Measurements from ENCODE around the gene LRRC19.

The LRRC19 gene

DNA sequence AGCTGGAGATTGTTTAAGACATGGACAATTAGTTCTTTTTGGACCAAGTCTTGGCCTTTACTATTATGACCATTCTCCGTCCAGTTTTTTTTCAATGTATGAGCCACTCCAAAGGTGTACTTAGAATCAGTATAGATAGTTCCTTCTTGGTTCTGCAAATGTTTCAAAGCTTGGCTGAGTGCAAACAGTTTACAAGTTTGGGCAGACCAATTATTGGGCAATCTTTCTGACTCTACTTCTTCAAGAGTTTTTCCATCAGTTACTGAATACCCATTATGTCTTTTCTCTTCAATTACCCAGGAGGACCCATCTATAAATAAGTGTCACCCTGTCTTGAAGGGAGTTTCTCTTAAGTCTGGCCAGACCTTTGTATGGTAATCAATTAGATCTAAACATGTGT is 33.8 kb downstream of the LRRC19 start:
- DNase-seq = no peak
- in situ Hi-C loops (cut with HindIII; ENCODE audit: low pct_ligation_motif_present, low pct_unique_long_range_greater_than_20kb, low sequenced_read_pairs) = no loop called here

DNA sequence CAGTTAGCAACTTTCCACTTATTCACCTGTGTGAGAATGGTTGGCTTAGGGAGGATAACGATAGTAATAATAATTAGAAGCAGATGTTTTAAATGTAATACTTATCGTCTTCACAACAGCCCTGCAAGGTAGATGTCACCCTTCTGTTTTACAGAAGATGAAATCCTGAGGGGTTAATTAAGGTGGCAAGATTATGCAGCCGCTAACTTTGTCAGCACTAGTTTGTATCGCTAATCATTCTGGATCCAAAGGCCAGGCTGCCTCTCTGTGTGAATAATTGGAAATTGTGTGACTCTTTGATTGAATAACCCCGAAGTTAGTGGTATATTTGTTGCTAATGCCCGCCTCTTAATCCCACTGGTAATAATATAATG is 48.6 kb downstream of the LRRC19 start:
- DNase-seq = no peak
- in situ Hi-C loops (cut with HindIII; ENCODE audit: low pct_ligation_motif_present, low pct_unique_long_range_greater_than_20kb, low sequenced_read_pairs) = no loop called here

DNA sequence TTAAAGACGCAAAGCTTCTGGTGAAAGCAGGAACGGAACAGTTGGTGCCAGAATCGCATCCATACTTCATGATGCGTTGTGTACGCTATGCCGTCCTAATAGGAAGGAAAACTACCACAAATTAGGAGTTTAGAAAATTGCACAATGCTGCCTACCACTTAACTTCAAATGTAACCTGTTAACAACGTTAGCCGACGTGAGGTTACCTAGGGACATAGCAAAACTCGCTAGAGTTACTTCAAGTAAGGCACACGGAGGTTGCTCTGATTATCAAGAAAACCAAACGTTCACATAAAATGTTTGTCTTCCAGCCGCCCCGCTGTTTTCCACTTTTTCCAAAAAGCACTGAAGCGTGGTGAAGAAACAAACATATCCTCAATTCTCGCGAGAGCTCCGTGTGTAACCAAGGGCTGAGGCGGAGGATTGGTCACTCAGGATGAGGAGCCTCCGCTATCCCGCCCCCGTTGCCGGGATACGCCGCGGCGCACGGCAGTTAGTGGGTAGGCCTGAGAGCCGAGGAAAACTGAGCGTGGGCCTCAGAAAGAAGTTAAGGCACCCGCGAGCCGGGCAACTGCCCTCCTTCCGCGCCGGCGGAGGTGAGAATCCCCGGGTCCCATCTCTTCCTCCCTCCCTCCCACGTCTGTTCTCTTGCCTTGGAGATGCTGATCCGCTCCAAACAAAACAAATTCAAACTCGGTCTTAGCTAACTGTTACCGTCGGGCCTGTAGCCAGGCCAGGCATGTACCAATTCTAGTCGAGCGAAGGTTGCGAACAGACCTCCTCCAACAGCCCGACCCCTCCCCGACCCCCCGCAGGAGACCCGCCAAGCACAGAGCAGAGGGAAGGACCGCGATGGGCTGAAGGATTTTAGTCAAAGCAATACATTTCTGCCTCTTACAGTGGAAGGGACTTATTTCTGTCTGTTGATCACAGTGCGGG is 49.3 kb downstream of the LRRC19 start, which contains the start of gene IFT74:
Gene IFT74 (plus strand): TSS at position 492 of the 939 bp plus-strand sequence. CDS start 5,556 bp downstream, outside the sequence.
- DNase-seq = peak; percentile 97
- in situ Hi-C loops (cut with HindIII; ENCODE audit: low pct_ligation_motif_present, low pct_unique_long_range_greater_than_20kb, low sequenced_read_pairs) = no loop called here

DNA sequence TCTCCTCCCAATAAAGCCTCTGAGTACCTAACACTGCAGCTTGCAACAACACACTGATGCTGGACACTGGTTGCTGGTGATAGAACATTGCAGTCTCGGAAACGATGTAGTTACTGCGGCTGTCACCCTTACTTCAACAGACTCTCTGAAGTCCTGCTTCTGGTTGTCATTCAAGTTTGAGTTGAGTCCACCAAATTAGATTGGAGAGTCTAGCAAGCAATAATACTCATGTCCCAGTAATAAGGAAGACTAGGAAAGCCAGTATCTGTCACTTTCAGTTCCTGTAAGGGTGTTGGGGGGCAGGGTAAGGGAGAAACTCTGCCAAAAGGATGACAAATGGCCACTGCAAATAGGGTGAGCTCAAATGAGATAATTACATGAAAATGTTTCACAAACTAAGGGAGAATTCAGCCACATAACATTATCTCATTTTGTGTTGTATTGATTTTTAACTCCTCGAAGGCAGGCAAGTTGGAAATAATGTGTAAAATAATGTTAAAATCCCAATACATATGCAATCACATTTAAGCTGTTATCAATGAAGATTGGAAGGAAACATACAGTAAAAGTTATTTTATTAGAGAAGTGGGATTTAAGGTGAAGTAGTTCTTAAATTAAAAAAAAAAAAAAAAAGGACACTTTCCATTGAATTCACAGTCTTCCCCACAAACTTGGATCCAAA is 50.1 kb downstream of the LRRC19 start:
- DNase-seq = peak; percentile 45
- in situ Hi-C loops (cut with HindIII; ENCODE audit: low pct_ligation_motif_present, low pct_unique_long_range_greater_than_20kb, low sequenced_read_pairs) = no loop called here

DNA sequence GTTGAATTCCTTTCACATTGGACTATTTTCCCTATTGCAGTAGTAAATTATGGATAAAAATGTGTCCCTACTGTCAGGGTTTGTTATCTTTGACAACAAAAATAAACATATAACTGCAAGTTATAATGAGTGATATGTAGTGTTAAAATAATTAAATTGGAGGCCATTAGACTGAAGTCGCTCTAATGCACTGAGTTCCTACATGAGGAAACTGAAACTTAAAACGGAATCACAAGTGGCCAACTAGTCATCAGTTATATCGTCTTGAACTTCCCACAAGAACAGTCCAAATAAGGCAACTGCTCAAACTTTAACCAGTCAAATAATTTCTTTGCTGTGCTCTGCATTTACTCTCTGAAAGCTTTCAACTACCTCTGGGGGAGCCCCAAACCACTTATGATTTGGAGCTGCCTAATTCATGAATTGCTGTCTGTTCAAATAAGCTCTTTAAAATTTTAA is 51.4 kb downstream of the LRRC19 start:
- DNase-seq = peak; percentile 88
- in situ Hi-C loops (cut with HindIII; ENCODE audit: low pct_ligation_motif_present, low pct_unique_long_range_greater_than_20kb, low sequenced_read_pairs) = no loop called here

DNA sequence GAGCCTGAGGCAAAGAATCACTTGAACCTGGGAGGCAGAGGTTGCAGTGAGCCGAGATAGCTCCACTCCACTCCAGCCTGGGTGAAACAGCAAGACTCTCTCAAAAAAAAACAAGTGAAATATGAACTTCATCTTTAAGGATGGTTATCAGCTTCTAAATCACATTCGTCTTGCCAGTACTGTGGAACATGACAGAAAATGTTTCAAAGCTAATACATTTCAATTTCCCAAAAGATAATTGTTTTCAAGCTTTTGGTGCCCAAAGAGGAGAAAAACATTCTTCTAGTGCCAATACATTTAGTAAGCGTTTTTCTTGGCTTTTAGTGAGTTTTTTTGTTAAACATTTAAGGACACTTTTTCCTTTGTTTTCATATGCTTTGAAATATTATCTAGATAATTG is 53.7 kb downstream of the LRRC19 start:
- DNase-seq = no peak
- in situ Hi-C loops (cut with HindIII; ENCODE audit: low pct_ligation_motif_present, low pct_unique_long_range_greater_than_20kb, low sequenced_read_pairs) = no loop called here

DNA sequence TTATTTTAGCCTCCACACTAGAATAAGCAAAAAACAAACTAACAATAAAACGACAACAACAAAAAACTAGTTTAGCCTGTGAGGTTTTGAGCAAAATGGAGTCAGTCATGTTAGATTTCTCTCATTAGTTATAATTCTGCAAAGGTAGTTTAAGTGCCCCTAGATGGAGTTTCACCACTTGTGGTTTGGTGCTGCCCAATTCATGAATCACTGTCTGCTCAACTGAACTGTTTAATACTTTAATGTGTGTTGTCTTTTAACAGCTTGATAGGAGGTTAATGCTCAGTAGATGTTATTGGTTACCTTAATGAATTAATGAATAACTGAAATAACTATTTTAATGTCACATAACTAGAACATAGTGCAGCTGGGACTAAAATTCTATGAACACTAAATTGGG is 55.0 kb downstream of the LRRC19 start:
- in situ Hi-C loops (cut with HindIII; ENCODE audit: low pct_ligation_motif_present, low pct_unique_long_range_greater_than_20kb, low sequenced_read_pairs) = no loop called here
- peak; percentile 19 for DNase-seq

DNA sequence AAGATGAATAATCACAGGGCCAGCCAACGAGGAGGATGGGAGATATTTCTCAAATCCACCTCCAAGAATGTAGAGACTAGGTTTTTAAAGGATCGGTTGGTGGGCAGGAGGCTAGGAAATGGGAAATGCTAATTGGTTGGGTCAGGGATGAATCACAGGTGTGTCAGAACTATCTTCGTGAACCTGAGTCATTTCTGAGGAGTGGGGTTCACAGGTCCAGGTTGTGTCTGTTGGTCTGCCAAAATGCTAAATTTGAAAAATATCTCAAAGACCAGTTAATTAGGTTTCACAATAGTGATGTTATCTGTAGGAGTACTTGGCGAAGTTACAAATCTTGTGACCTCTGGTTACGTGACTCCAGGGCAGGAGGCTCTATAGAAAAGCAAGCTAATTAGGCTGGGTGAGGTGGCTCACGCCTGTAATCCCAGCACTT is 55.8 kb downstream of the LRRC19 start:
- in situ Hi-C loops (cut with HindIII; ENCODE audit: low pct_ligation_motif_present, low pct_unique_long_range_greater_than_20kb, low sequenced_read_pairs) = no loop called here
- peak; percentile 54 for DNase-seq

DNA sequence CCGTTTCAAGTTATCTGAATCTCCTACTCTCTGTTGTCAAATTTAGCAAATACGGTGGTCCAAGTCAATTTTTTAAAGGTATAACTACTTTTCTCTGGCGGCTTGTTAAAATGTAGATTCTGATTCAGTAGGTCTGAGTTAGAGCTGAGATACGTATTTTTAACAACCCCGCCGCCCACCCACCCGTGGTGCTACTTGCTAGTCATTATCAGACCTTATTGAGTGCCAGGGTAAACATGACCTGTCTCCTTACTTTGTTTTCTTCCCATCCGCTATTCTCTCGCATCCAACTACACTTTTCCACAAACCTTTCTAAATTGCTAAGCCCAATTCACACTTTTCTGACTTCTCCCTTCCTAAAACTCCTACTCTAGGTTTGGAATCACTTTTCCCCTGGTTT is 57.7 kb downstream of the LRRC19 start:
- DNase-seq = no peak
- in situ Hi-C loops (cut with HindIII; ENCODE audit: low pct_ligation_motif_present, low pct_unique_long_range_greater_than_20kb, low sequenced_read_pairs) = no loop called here

DNA sequence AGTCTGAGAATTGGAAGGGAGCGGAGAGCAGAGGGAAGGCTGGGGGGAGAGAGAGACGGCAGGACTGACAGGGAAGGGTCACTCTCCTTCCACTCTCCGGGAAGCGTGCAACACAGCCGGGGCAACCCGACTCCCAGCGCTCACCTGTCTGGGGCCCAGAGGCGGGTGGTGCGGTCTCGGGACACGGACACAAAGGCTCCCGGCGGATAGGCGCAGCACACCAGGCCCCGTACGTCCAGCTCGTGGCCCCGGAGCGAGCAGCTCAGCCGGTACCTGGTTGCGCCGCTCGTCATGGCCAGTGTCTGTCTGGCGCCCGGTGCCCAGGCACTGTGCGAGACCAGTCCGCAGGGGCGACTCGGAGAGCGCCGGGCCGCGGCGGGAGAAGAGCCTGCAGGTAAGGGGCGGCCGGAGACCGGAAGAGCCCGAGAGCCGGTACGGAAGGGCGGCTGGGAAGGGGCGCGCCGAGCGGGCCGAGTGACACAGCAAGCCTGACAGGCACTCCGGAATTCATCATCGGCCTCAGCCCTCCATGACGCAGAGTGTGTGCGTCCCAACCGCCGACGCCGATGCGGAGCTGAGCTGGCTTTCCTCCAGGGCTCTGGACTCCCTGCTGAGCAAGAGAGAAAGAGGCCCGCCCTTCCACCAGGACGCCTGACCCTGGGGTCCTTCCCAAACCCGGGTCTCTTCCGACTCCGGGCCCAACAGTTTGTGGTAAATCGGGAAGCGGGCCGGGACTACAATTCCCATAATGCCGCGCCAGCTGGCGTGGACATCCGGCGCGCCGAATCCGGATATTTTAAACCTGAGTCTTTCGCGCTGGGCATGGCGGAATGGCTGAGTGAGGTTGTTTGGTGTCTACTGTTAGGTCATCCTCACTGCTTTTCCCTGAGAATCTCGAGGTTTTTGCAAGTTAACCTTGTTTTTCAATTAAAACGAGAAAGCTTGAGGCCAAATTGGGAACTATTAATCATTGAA is 58.4 kb downstream of the LRRC19 start, which contains the start of gene PLAA:
Gene PLAA (minus strand): TSS at position 490 of the 975 bp plus-strand sequence. CDS start 197 bp downstream, at position 293.
- in situ Hi-C loops (cut with HindIII; ENCODE audit: low pct_ligation_motif_present, low pct_unique_long_range_greater_than_20kb, low sequenced_read_pairs) = no loop called here
- peak; percentile 91 for DNase-seq

DNA sequence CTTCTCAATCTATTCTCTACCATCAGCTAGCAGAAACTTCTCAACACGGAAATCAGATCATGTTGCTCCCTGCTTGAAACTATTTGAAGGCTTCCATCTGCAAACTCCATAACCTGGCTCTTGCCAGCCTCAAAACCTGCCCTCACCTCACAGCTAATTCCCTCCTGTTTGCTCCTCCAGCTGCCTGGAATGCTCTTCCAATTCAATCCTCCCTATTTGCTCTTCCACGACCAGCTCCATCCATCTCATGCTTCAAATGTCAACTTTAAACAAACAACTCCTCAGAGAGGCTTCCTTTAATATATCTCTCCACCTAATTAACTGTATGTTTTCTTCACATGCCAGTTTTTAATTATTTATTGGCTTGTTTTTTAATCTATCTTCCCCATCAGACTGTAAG is 59.9 kb downstream of the LRRC19 start:
- in situ Hi-C loops (cut with HindIII; ENCODE audit: low pct_ligation_motif_present, low pct_unique_long_range_greater_than_20kb, low sequenced_read_pairs) = no loop called here
- no peak for DNase-seq
